Measurements from ENCODE around the gene KYAT1.
A peak's percentile ranks its signal among the peaks of the same experiment; 100 is the strongest.

The KYAT1 gene

DNA sequence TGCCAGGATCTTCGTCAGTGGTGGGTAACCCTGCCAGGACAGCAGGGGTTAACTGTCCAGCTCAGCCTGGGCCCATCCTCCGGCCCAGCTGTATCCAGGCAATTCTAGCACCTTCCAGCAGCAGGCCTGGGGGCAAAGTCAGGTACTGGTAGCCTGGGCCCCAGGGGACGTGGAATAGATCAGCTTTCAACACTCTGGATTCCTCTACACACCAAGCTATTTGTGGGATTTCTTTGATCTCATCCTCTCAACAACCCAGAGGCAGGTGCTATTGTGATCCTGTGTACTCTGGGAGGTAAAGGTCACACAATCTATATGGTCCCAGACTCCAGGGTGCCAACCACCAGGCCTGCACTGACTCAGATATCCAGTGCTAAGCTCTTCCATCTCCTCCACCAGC, 43.4 kb downstream of the KYAT1 start:
- no peak for DNase-seq (ENCODE audit: low read depth)

DNA sequence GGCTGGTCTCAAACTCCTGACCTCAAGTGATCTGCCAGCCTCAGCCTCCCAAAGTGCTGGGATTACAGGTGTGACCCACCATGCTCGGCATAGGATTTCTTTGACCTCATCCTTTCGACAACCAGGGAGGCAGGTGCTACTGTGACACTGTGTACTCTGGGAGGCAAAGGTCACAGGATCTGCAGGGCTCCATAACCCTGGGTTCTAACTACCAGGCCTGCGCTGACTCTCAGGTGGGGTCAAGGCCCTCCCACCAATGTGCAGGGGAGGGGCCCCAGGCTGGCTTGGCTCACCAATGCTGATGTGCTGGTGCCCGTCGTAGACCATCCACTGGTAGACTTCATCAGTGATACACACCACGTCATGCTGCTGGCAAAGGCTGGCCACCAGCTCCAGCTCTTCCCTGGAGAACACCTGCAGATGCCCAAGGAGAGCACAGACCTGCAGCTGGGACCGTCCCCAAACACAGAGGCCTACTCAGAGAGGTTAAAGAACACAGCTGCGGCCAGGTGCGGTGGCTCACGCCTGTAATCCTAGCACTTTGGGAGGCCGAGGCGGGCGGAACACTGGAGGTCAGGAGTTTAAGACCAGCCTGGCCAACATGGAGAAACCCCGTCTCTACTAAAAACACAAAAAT, 45.1 kb downstream of the KYAT1 start:
- DNase-seq (ENCODE audit: low read depth), result no peak

DNA sequence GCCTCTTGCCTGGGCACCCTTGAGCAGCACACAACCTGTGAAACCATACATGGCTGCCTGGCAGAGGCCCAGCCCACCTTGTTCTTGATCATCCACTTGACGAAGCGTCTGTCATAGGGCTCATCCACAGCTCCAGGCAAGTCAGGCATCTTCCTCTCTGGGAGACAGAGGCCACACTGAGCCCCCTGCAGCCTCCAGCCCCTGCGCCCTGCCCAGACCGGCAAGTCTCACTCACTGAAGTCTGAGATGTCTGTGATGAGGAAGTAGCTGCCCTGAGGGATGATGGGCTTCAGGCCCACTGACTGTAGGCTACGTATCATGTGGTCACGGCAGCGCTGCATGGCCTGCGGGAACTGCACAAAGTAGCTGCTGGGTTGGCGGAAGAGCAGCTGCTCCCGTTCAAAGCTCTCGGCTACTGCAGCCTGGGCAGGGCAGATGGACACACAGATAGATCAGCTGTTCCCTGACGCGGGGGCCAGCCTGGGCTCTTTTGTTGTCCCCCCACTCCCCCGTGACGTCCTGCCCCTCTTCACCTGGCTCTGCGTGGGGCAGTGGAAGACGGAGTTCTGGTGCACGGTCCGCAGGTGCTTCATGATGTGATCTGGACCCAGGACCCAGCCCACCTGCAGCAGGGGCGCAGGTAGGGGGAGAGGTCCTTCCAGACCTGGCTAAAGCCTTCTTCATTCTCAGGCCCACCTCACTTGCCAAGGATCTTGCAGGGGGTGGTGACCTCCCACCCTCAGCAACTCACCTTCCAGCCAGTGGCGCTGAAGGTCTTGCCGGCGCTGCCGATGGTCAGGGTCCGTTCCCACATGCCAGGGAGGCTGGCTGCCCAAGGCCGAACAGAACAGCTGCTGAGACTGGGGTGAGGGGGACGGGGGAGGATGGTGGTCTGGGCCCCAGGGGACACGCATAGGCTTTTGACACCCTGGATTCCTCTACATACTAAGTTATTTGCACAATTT, 46.2 kb downstream of the KYAT1 start:
- no peak for DNase-seq (ENCODE audit: low read depth)

DNA sequence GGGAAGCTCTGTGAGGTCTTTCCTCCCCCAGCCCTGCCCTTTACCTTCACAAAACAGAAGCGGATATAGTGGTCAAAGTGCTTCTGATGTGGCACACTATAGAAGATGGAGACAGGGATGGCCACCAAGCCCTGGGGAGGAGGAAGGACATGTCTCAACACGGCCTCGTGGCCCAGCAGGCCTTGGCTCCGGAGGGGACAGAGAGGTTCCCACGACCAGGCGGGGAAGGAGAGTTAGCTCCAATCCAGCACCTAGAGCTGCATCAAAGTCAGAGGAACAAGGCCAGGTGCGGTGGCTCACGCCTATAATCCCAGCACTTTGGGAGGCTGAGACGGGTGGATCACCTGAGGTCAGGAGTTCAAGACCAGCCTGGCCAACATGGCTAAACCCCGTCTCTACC, 48.1 kb downstream of the KYAT1 start:
- no peak for DNase-seq (ENCODE audit: low read depth)

DNA sequence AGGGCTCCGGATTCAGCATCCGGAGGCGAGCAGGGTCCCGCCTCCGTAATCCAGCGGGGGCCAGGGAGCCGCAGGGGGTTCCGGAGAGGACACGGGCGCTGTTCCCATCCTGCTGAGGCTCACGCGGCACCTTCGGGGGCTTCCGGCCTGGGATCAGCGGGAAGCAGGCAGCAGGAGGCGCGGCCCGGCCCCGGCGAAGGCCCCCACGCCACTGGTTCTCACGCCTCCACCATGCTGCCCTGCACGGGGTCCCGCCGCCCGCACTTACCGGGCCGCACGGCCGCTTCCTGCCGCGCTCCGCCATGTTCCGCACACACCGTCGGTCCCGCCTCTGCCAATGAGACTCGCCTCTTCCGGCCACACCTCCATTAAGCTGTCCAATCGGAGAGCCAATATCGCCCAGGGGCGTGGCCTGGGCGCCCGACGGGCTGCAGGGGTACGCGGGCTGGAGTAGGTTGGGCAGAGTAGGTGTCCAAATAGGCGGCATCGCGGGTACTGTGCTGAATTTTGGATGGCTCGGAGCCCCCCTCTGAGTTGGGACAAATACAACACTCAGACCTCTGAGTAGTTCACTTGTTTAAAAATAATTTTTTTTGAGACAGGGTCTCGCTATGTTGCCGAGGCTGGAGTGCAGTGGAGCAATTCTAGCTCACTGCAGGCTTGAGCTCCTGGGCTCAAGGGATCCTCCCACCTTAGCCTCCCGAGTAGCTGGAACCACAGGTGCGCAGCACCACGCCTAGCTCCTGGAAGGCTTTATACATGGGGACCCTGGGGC, 52.1 kb downstream of the KYAT1 start, which contains the start of gene SPOUT1:
SPOUT1 (minus strand) TSS at position 318 of the 775 bp plus-strand sequence; CDS start at position 304, 14 bp downstream.
- DNase-seq (ENCODE audit: low read depth), result peak; percentile 90

DNA sequence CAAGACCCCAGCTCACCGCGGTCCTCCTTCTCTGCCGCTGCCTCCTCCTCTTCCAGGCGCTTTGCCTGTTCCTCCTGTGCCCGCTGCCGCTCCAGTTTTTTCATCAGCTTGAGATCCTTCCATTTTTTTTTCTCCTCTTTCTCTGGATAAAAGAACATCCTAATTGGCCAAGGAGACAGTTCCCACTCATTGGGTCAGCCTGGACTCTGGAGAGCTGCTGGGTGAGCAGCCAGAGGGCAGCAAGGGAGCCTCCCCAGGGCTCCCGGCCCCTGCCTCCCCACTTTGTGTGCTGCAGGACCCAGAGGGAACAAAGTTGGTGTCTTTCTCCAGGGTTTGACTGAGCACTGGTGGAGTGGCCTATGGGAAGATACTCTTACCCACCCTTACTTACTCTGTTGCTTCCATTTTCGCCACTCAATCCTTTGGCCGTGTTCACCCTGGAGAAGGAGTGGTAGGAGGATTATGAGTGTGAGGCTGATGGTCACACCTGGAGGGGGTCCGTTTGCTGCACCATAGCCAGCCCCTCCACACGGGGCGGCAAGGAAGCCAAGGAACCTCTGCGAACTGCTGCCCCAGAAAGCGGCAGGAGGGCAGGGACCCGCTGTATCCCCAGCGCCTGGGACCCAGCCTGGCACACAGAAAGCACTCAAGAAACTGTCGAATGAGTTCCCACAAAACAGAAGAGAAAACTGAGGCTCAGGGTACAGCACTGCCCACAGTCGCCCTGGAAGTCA, 52.9 kb downstream of the KYAT1 start:
- DNase-seq (ENCODE audit: low read depth), result no peak

DNA sequence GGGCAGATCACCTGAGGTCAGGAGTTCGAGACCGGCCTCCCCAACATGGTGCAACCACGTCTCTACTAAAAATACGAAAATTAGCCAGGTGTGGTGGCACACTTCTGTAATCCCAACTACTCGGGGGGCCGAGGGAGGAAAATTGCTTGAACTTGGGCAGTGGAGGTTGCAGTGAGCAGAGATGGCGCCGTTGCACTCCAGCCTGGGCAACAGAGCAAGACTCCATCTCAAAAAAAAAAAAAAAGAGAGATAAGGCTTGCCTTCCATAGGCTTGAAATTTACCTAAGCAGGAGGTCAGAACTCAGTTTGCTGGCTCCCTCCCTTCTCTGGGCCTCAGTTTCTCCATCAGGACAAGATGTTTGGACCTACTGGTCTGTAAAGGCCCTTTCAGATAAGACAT, 53.5 kb downstream of the KYAT1 start:
- no peak for DNase-seq (ENCODE audit: low read depth)

DNA sequence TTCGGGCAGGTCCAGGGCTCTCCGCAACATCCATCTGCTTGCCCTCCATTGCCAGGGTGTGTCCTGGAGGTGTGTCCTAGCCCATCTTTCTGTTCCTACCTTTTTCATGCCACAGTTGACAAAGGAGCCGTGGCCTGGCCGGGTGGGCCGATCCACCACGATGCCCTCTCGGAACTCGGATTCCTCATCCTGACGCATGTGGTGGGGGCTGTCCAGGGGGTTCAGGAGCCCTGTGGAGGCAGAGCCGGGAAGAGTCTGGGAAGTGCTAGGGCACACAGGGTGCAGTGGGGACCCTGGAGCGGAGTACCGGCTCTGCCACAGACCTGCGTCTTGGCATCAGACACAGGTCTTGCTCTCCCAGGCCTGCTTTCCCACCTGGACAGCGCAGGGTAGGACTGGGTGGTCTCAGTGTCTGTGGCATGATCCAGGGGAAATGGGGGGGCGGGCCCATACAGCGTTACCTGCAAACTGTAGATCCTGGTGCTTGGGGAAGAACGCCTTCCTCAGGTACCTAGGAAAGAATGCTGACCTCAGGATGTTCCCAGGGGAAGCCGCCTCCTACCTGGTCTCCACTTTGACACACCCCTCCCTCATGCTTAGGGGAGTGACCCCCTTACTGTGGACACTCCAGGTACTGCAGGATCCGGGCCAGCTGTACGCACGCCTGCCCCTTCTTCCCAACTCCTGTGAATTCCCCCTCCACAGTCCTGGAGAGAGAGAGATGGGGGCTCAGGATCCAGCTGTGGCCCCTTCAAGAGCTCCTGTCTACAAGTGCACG, 55.6 kb downstream of the KYAT1 start:
- DNase-seq (ENCODE audit: low read depth), result no peak

DNA sequence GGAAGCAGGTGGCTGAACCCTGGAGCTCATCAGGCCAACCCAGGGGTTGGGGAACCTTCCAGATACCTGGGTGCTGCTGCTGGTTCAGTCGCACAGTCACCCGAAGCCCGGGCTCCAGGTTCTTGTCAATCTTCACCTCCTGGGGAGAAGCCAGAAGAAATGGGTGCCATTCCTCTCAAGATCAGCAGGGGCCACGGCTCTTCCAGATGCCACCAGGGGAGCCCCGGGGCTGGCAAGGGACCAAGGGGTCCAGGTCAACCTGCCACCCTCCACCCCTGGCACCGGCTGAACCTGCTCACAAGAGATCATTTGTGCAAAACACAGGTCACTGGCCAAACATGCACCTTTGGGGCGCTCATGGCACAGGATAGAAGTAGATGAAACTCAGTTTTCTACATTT, 56.8 kb downstream of the KYAT1 start:
- DNase-seq (ENCODE audit: low read depth), result no peak

DNA sequence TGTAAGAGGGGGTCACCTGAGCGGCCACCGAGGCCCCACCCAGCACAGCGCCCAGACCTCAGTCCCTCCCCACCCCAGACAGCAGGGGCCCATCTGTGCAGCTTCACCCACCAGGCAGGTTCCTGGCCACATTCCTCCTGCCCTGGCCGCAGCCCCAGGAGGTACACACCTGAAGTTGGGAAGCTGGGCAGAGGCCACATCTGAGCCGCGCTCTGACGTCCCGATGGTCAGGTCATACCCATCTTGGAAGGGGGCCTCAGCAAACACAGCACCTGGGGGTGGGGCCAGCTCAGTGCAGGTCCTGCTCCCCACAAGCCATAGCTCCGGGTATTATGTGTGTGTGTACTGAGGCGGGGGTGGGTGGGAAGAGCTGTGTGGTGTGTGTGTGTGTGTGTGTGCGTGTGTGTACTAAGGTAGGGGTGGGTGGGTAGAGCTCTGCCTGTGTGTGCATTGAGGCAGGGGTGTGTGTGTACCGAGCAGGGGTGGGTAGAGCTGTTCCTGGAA, 57.8 kb downstream of the KYAT1 start:
- no peak for DNase-seq (ENCODE audit: low read depth)

DNA sequence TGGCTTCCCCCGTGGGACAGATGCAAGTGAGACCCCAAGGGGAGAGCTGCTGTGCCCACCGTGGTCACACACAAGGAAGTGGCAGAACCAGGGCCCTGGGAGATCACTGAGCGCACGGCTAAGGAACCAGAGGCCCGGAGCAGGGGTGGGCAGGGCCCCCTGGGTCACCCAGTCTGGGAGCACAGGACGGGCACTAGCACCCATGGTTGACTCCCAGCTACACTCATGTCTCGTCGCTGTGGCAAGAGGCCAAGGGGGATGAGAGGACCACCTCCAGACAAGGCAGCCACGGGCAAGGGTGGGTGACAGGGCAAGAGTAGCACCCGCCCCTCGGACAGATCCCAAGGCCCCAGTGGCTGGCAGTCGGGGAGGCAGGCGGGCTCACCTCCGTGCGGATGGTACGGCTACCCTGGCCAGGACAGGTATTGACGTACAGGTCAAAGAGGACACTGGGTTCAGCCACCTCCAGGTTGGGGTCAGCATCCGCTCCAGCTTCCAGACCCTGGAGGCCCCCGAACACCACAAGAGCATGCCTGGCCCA, 58.3 kb downstream of the KYAT1 start:
- no peak for DNase-seq (ENCODE audit: low read depth)

DNA sequence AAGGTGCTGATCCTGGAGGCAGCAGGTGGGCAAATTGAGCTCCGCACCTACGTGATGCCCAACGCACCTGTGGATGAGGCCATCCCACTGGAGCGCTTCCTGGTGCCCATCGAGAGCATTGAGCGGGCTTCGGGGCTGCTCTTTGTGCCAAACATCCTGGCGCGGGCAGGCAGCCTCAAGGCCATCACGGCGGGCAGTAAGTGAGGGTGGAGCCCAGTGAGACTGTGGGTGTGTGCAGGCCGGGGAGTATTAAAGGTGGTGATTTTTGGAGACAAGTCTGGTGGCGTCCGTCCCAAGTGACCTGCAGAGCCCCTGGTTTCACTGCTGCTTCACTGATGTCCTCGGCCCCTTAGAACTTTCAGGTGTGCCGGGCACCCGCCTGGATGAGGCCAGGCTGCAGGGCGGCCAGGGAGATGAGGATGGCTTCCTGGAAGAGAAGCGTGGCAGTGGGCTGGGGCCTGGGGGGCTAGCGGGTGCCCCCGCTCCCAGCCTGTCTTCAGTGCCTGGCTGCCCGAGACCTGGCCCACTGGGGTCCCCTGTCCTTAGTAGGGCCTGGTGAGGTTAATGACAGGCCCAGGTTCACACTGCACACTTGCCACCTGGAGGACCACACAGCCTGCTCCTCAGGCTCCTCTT, 59.2 kb downstream of the KYAT1 start:
- DNase-seq (ENCODE audit: low read depth), result no peak

DNA sequence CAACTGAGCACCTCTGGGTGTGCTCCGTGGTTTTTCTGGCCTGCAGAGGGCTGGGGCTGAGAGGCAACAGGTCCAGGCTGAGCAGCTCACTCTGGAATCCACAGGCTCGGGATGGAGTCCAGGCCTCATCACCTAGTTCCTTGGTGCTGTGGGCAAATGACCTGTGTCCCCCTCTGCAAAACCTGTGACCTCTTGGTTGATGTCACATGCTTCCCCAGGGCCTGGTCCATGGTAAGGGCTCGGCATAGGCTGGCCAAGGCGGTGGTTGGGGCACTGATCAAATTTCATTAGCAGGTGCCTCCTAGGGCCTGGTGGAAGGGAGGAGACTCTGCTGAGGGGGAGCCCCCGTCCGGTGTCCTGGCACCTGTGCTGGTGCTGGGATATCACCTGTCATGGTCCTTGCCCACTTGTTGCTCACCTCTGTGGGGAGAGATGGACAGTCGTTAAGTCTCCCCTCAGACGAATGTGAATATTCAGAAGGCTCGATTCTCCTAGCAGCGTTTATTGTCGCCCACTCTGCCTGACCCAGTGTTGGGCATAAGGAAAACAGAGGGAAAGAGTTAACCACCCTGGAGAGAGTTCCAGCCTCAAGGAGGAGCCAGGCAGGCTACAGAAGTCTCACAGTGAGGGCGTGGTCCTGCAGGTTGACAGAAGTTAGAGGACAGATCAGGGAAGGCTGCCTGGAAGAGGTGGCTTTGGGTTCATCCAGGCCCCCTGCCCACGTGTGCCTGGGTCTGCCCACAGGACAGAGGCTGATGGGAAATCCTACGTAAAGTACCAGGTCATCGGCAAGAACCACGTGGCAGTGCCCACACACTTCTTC, 60.0 kb downstream of the KYAT1 start:
- DNase-seq (ENCODE audit: low read depth), result no peak

DNA sequence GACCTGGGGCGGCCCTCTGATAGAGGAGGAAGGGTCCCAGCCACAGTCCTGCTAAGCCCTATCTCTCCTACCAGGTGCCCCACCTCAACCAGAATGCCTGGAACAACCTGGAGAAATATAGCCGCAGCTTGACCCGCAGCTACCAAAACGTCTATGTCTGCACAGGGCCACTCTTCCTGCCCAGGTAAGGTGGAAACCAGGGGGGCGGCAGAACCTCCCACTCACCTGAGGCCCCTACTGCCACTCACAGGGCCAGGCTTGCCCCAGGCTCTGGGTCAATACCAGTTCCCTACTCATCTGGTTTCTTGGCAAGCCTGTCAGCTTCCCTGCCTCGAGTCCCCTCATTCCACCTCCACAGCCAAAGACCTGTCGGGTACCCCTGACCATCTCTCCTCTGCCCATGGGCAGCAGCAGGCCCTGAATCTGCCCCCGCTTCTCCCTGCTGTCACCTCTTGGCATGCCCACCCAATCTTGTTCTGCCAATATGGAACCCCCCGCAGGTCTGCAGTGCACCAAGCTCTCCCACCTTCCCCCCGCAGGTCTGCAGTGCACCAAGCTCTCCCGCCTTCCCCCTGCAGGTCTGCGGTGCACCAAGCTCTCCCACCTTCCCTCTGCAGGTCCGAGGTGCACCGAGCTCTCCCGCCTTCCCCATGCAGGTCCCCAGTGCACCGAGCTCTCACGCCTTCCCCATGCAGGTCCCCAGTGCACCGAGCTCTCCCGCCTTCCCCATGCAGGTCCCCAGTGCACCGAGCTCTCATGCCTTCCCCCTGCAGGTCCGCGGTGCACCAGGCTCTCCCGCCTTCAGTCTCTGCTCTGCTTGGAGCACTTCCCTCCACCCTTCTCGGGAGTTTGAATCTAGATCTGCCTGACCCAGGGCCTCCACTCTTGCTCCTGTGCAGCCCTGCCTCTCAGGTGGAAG, 60.8 kb downstream of the KYAT1 start:
- no peak for DNase-seq (ENCODE audit: low read depth)

DNA sequence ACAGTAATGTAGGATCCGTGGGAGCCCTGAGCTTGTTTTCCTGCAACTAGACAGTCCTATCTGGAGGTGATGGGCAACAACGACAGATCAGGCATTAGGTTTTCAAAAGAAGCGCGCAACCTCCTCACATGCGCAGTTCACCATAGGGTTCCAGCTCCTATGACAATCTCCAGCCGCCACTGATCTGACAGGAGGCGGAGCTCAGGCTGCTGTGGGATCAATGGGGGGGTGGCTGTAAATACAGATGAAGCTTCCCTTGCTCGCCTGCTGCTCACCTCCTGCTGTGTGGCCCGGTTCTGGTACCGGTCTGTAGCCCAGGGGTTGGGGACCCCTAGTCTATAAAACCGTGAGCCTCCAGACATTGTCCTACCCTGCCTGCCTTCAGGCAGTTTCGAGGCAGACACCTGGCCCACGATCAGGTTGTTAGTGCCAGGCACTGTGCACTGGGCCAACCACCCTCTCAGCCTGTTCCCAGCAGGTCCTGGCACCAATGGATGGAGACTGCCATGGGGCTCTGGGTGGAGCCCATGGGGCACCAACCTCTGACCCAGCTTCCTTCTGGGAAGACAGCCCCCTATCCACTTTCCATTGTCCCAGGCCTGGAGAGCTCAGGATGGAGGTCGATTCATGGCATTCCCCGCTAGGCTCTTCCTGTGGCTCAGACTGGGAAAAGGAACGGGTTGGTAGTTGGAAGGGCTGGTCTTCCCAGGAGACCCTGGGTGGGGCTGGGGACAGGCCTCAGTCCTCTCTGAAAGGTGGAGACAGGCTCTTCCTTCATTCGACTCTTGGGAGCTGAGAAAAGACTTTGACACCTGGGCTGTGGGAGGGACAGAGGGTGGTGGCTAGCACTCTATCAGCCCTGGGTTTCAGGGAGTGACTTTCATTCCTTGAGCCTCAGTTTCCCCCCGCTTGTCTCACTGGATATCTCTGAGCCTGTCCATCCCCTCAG, 61.8 kb downstream of the KYAT1 start:
- no peak for DNase-seq (ENCODE audit: low read depth)

DNA sequence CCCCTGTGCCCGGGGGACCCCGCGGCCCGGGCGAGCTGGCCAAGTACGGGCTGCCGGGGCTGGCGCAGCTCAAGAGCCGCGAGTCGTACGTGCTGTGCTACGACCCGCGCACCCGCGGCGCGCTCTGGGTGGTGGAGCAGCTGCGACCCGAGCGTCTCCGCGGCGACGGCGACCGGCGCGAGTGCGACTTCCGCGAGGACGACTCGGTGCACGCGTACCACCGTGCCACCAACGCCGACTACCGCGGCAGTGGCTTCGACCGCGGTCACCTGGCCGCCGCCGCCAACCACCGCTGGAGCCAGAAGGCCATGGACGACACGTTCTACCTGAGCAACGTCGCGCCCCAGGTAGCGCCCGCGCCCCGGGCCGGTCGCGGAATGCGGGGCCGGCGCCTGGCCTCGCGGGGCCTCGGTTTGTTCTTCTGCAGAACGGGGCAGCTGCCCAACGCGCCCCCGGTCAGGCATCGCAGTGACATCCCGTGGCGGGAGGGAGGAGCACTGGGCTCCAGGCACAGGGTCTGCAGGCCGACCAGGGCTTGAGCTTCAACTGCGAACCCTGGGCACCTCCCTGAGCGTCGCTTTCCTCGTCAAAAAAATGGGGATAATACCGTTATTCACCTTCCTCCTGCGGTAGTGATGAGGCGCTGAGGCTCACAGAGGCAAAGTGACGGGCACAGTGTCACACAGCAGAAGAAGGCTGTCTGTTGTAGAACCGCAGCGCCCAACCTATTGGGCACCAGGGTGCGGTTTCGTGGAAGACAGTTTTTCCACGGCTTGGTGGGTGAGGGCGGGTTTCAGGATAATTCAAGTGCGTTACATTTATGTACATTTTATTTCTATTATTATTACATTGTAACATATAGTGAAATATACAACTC, 62.7 kb downstream of the KYAT1 start:
- no peak for DNase-seq (ENCODE audit: low read depth)
